SK-MEL-5 (cell line): ENCODE measurements around the gene DNLZ. TPM values are rescaled to one million over a fixed set of nuclear protein-coding genes. Genes with fewer than 3 reads are reported as not detected.
A peak's percentile ranks its signal among the peaks of the same experiment; 100 is the strongest.
"Not testable (repeated sequence)": the region's sequence is repeated elsewhere in the genome, so short reads cannot be mapped to it uniquely, and the experiment has no call there.

Experiments used
- DNase-seq: peaks from one replicate; pipeline ENCODE4 v3.0.0-alpha.2; 2016; ENCODE audit warnings: low read depth, low spot score
- in situ Hi-C: cut with HindIII; loops from 2 replicates; pipeline ENCODE4 v1.10.0; 2016; ENCODE audit warnings: low sequenced_read_pairs, high pct_unique_total_duplicates, low pct_unique_long_range_greater_than_20kb
- total RNA-seq: library from RNA; depleted of rRNA; stranded (reverse); fragments of >200 nt; shearing (Covaris generic); gene quantifications from 2 replicates; pipeline ENCODE4 v1.2.3, GENCODE V29; 2014

DNLZ gene
- total RNA-seq, 1 experiment from 2014 or later: 35.1 TPM

GRCh38 chr9:136330406-136330990 lies 33.0 kb downstream of the DNLZ start:
- in situ Hi-C loops: no loop called here
- DNase-seq: no peak

GRCh38 chr9:136329636-136330405 lies 33.7 kb downstream of the DNLZ start:
- no peak for DNase-seq
- in situ Hi-C loops: no loop called here

- DNase-seq: no peak
- in situ Hi-C loops: no loop called here
These were observed 34.3 kb downstream of the DNLZ start for GRCh38 chr9:136329211-136329627.

- in situ Hi-C loops: no loop called here
- no peak for DNase-seq
These were observed 34.9 kb downstream of the DNLZ start for GRCh38 chr9:136328622-136329041.

- in situ Hi-C loops: no loop called here
- no peak for DNase-seq
These were observed 35.4 kb downstream of the DNLZ start for GRCh38 chr9:136328011-136328621.

GRCh38 chr9:136327304-136327974 lies 36.1 kb downstream of the DNLZ start, which contains the start of gene GPSM1:
Gene GPSM1, plus strand, starts transcription at chr9:136327539. Its CDS starts 157 bp downstream, at chr9:136327696.
- peak; percentile 26 for DNase-seq

GRCh38 chr9:136326761-136327303 lies 36.7 kb downstream of the DNLZ start:
- in situ Hi-C loops: no loop called here
- DNase-seq: no peak

More at GRCh38 chr9:136327304-136327974, 36.1 kb downstream of the DNLZ start, which contains the start of gene GPSM1:
- in situ Hi-C loops: no loop called here

- in situ Hi-C loops: no loop called here
- DNase-seq: no peak
These were observed 37.3 kb downstream of the DNLZ start for GRCh38 chr9:136326061-136326760.

GRCh38 chr9:136325358-136325757 lies 38.2 kb downstream of the DNLZ start:
- DNase-seq: no peak
- in situ Hi-C loops: no loop called here

- in situ Hi-C loops: no loop called here
- no peak for DNase-seq
These were observed 38.8 kb downstream of the DNLZ start for GRCh38 chr9:136324501-136325300.

GRCh38 chr9:136323371-136323789 lies 40.2 kb downstream of the DNLZ start:
- DNase-seq: no peak
- in situ Hi-C loops: no loop called here

- in situ Hi-C loops: no loop called here
- no peak for DNase-seq
These were observed 40.7 kb downstream of the DNLZ start for GRCh38 chr9:136322756-136323330.

GRCh38 chr9:136321561-136321960 lies 42.0 kb downstream of the DNLZ start:
- no peak for DNase-seq
- in situ Hi-C loops: no loop called here

- DNase-seq, in situ Hi-C loops: not testable (repeated sequence)
These were observed 42.6 kb downstream of the DNLZ start for GRCh38 chr9:136320972-136321371.

- DNase-seq, in situ Hi-C loops: not testable (repeated sequence)
These were observed 43.6 kb downstream of the DNLZ start for GRCh38 chr9:136319955-136320354.

GRCh38 chr9:136319244-136319643 lies 44.3 kb downstream of the DNLZ start:
- in situ Hi-C loops, DNase-seq: not testable (repeated sequence)
